ENCODE measurements around the gene GRIN1.

- TF ChIP-seq CTCF (conservative IDR thresholded peaks at IDR 0.05), result no peak
- no peak for TF ChIP-seq EZH2 (IDR thresholded peaks at IDR 0.05; ENCODE audit: low read depth)
Observed at GRCh38 chr9:137106662-137107250, 32.2 kb upstream of the GRIN1 start.
